H9 (cell line): ENCODE data around the gene PRR30. TPM values are rescaled to one million over a fixed set of nuclear protein-coding genes. Genes with fewer than 3 reads are reported as not detected.
"Not testable (repeated sequence)": the region's sequence is repeated elsewhere in the genome, so short reads cannot be mapped to it uniquely, and the experiment has no call there.

Source experiments
- DNase-seq: peaks from one replicate; pipeline ENCODE4 v3.0.0-alpha.2; 2017
- H2AFZ ChIP-seq: one replicate; pipeline ENCODE4 v1.6.1; 2013; ENCODE audit warnings: mild to moderate bottlenecking, low read length, control low read depth, moderate library complexity
- H2AK5ac ChIP-seq: 2 replicates; pipeline ENCODE4 v1.6.1; 2013; ENCODE audit warnings: low read length, control low read depth, mixed read lengths; ENCODE audit not compliant: insufficient read length
- H2BK120ac ChIP-seq: one replicate; pipeline ENCODE4 v1.6.1; 2013; ENCODE audit warnings: low read depth, mild to moderate bottlenecking, low read length, control low read depth, inconsistent platforms; ENCODE audit not compliant: poor library complexity, severe bottlenecking
- H2BK12ac ChIP-seq: 2 replicates; pipeline ENCODE4 v1.6.1; 2013; ENCODE audit warnings: low read length, control low read depth, mixed read lengths, low read depth; ENCODE audit not compliant: insufficient read length
- H2BK15ac ChIP-seq: 2 replicates; pipeline ENCODE4 v1.6.1; 2013; ENCODE audit warnings: low read depth, low read length, control low read depth
- H2BK20ac ChIP-seq: one replicate; pipeline ENCODE4 v1.6.1; 2013; ENCODE audit warnings: low read depth, mild to moderate bottlenecking, low read length, control low read depth, inconsistent platforms; ENCODE audit not compliant: poor library complexity, severe bottlenecking
- H2BK5ac ChIP-seq: 2 replicates; pipeline ENCODE4 v1.6.1; 2013; ENCODE audit warnings: low read length, control low read depth, mixed read lengths; ENCODE audit not compliant: insufficient read length
- H3K14ac ChIP-seq: 2 replicates; pipeline ENCODE4 v1.6.1; 2013; ENCODE audit warnings: low read length, control low read depth; ENCODE audit not compliant: insufficient read depth
- H3K18ac ChIP-seq: 2 replicates; pipeline ENCODE4 v1.6.1; 2013; ENCODE audit warnings: low read depth, mild to moderate bottlenecking, mixed read lengths, low read length, control low read depth; ENCODE audit not compliant: insufficient read length
- H3K23ac ChIP-seq: 2 replicates; pipeline ENCODE4 v1.6.1; 2013; ENCODE audit warnings: low read length, control low read depth, mixed read lengths, low read depth; ENCODE audit not compliant: insufficient read length
- H3K23me2 ChIP-seq: 2 replicates; pipeline ENCODE4 v1.6.1; 2013; ENCODE audit warnings: low read depth, mild to moderate bottlenecking, mixed read lengths, low read length, control low read depth; ENCODE audit not compliant: insufficient read length, poor library complexity, severe bottlenecking
- H3K27ac ChIP-seq: 2 replicates; pipeline ENCODE4 v1.5.1; 2013; ENCODE audit warnings: low read length, control low read depth, mixed read lengths, low read depth; ENCODE audit not compliant: insufficient read length
- H3K27me3 ChIP-seq: 2 replicates; pipeline ENCODE4 v1.6.1; 2013; ENCODE audit warnings: low read length, control low read depth, inconsistent platforms; ENCODE audit not compliant: insufficient read depth
- H3K4ac ChIP-seq: 2 replicates; pipeline ENCODE4 v1.6.1; 2013; ENCODE audit warnings: low read depth, mild to moderate bottlenecking, control low read depth, inconsistent platforms, low read length, moderate library complexity
- H3K4me1 ChIP-seq: 2 replicates; pipeline ENCODE4 v1.6.1; 2013; ENCODE audit warnings: low read length, control low read depth, inconsistent platforms; ENCODE audit not compliant: insufficient read depth
- H3K4me2 ChIP-seq: 2 replicates; pipeline ENCODE4 v1.6.1; 2013; ENCODE audit warnings: low read length, control low read depth, mixed read lengths; ENCODE audit not compliant: insufficient read length, insufficient read depth
- H3K56ac ChIP-seq: 2 replicates; pipeline ENCODE4 v1.6.1; 2013; ENCODE audit warnings: low read depth, mild to moderate bottlenecking, mixed read lengths, low read length, control low read depth; ENCODE audit not compliant: insufficient read length
- H3K79me1 ChIP-seq: 2 replicates; pipeline ENCODE4 v1.6.1; 2013; ENCODE audit warnings: low read depth, mild to moderate bottlenecking, moderate library complexity, low read length, control low read depth, inconsistent platforms; ENCODE audit not compliant: insufficient read depth, poor library complexity, severe bottlenecking
- H3K79me2 ChIP-seq: 2 replicates; pipeline ENCODE4 v1.6.1; 2013; ENCODE audit warnings: low read length, control low read depth, inconsistent platforms; ENCODE audit not compliant: insufficient read depth
- H3K9ac ChIP-seq: 2 replicates; pipeline ENCODE4 v1.6.1; 2013; ENCODE audit warnings: low read length, control low read depth, mixed read lengths; ENCODE audit not compliant: insufficient read length; ENCODE audit errors: extremely low read depth
- H3K9me3 ChIP-seq: one replicate; pipeline ENCODE4 v1.6.1; 2013; ENCODE audit warnings: low read depth, low read length, inconsistent platforms; ENCODE audit not compliant: control insufficient read depth
- H3T11ph ChIP-seq: one replicate; pipeline ENCODE4 v1.6.1; 2013; ENCODE audit warnings: mild to moderate bottlenecking, low read length, control low read depth, inconsistent platforms
- H4K20me1 ChIP-seq: one replicate; pipeline ENCODE4 v1.6.1; 2013; ENCODE audit not compliant: control insufficient read depth, insufficient read length, insufficient read depth
- H4K5ac ChIP-seq: 2 replicates; pipeline ENCODE4 v1.6.1; 2013; ENCODE audit warnings: low read depth, mild to moderate bottlenecking, mixed read lengths, low read length, control low read depth; ENCODE audit not compliant: insufficient read length
- H4K8ac ChIP-seq: replicated peaks from 2 replicates; pipeline ENCODE4 v1.6.1; 2013; ENCODE audit warnings: low read length, control low read depth, mixed read lengths, low read depth; ENCODE audit not compliant: insufficient read length
- H4K91ac ChIP-seq: 2 replicates; pipeline ENCODE4 v1.6.1; 2013; ENCODE audit warnings: low read depth, mild to moderate bottlenecking, moderate library complexity, mixed read lengths, low read length, control low read depth; ENCODE audit not compliant: insufficient read length
- H3K27ac Mint-ChIP-seq, 3 experiments: 2 replicates in 2 of 3; 3 replicates in 1 of 3; pipeline ENCODE4 v1.8.0; 2020 to 2021; ENCODE audit warnings: mixed read lengths in 3 of 3, mild to moderate bottlenecking in 1 of 3, moderate library complexity in 1 of 3
- H3K27me3 Mint-ChIP-seq: 2 replicates; pipeline ENCODE4 v1.8.0; 2021; ENCODE audit warnings: low read depth, mild to moderate bottlenecking, moderate library complexity, mixed read lengths
- H3K36me3 Mint-ChIP-seq, 3 experiments: 2 replicates in 2 of 3; 3 replicates in 1 of 3; pipeline ENCODE4 v1.8.0; 2020 to 2021; ENCODE audit warnings: low read depth in 3 of 3, mixed read lengths in 3 of 3; ENCODE audit not compliant: insufficient read depth in 1 of 3
- H3K4me1 Mint-ChIP-seq, 2 experiments: 2 replicates each; pipeline ENCODE4 v1.8.0; 2020; ENCODE audit warnings: mixed read lengths in 2 of 2
- H3K4me3 Mint-ChIP-seq, 2 experiments: 2 replicates in 1 of 2; 3 replicates in 1 of 2; pipeline ENCODE4 v1.8.0; 2020 to 2021; ENCODE audit warnings: mild to moderate bottlenecking in 2 of 2, mixed read lengths in 2 of 2, moderate library complexity in 1 of 2
- H3K9me3 Mint-ChIP-seq, 2 experiments: 2 replicates in 1 of 2; 3 replicates in 1 of 2; pipeline ENCODE4 v1.8.0; 2020; ENCODE audit warnings: mild to moderate bottlenecking in 2 of 2, mixed read lengths in 2 of 2, moderate library complexity in 1 of 2
- CTCF ChIP-seq: fragments of 200-600 bp; sonication (generic); conservative IDR thresholded peaks from 3 replicates; pipeline ENCODE4 v1.8.0; 2021; ENCODE audit warnings: antibody characterized with exemption, mild to moderate bottlenecking
- WGBS: extraction: QIAGEN DNeasy Blood & Tissue Kit; methylation state at CpG from one replicate; pipeline ENCODE4 v1.1.7; 2013; ENCODE audit warnings: missing lambda C conversion rate, low lambda C conversion rate, mixed read lengths; ENCODE audit not compliant: insufficient read length; ENCODE audit errors: extremely low coverage; 5-methylcytosine and 5-hydroxymethylcytosine counted together
- total RNA-seq: library from RNA; stranded (reverse); gene quantifications from 2 replicates; pipeline ENCODE4 v1.2.1, GENCODE V29; 2021

PRR30 gene
- total RNA-seq, 1 experiment from 2014 or later: not detected

GRCh38 chr2:27177441-27178351 is 38.5 kb upstream of the PRR30 start:
- H3K4me3 Mint-ChIP-seq: no peak overlapping the region
- H3K56ac ChIP-seq: no peak overlapping the region
- no peak overlapping the region for H3K18ac ChIP-seq
- H3K27me3 ChIP-seq: no peaks in the 10 kb centered on the region
- WGBS: no CpG with 5 or more reads among the region's 15 CpGs
- no peak overlapping the region for H3K27ac ChIP-seq
- H3K4me1 Mint-ChIP-seq: peaks cover 0 to 3% of the 10 kb centered on the region in 2 experiments; a peak in 1 of 4 replicates
- no peak overlapping the region for H3T11ph ChIP-seq
- no peak overlapping the region for H3K23ac ChIP-seq
- no peaks in the 10 kb centered on the region for H3K9me3 ChIP-seq
- H3K27me3 Mint-ChIP-seq: peaks cover 11% of the 10 kb centered on the region
- H3K27ac Mint-ChIP-seq: no peak overlapping the region
- no peaks in the 10 kb centered on the region for H3K79me2 ChIP-seq
- H2BK5ac ChIP-seq: no peak overlapping the region
- H2AK5ac ChIP-seq: no peak overlapping the region
- no peak for TF ChIP-seq CTCF
- no peak overlapping the region for H3K4ac ChIP-seq
- H4K91ac ChIP-seq: no peak overlapping the region
- no peak overlapping the region for H4K5ac ChIP-seq
- no peaks in the 10 kb centered on the region for H4K20me1 ChIP-seq
- no peaks in the 10 kb centered on the region for H3K36me3 Mint-ChIP-seq
- H3K14ac ChIP-seq: no peak overlapping the region
- no peaks in the 10 kb centered on the region for H3K9me3 Mint-ChIP-seq
- H2BK120ac ChIP-seq: no peak overlapping the region
- no peak overlapping the region for H2BK15ac ChIP-seq
- H3K23me2 ChIP-seq: no peaks in the 10 kb centered on the region
- H3K79me1 ChIP-seq: no peaks in the 10 kb centered on the region
- no peak overlapping the region for H3K9ac ChIP-seq
- no peaks in the 10 kb centered on the region for H3K4me1 ChIP-seq
- H2BK20ac ChIP-seq: no peak overlapping the region
- H4K8ac ChIP-seq: no peak overlapping the region
- no peak overlapping the region for H3K4me2 ChIP-seq
- no peak for DNase-seq
- no peak overlapping the region for H2AFZ ChIP-seq
- H2BK12ac ChIP-seq: no peak overlapping the region

GRCh38 chr2:27175781-27176180 is 36.6 kb upstream of the PRR30 start:
- H3K36me3 Mint-ChIP-seq, H3K79me1 ChIP-seq: not testable (repeated sequence)

More at GRCh38 chr2:27175781-27176180, 36.6 kb upstream of the PRR30 start:
- H3K27ac ChIP-seq, H3K23me2 ChIP-seq, H3K4me2 ChIP-seq, H2BK5ac ChIP-seq, H2BK20ac ChIP-seq, H2AK5ac ChIP-seq, H3K27me3 ChIP-seq, H3K79me2 ChIP-seq, H3K9me3 Mint-ChIP-seq, H2AFZ ChIP-seq, H2BK12ac ChIP-seq, DNase-seq, H3K9me3 ChIP-seq, H3K9ac ChIP-seq, H3K4me1 ChIP-seq, H3K18ac ChIP-seq, H3K4me3 Mint-ChIP-seq, H3K4me1 Mint-ChIP-seq, H2BK15ac ChIP-seq, H3K27ac Mint-ChIP-seq, H4K8ac ChIP-seq, H4K91ac ChIP-seq, H3K56ac ChIP-seq, H2BK120ac ChIP-seq, H4K5ac ChIP-seq, H4K20me1 ChIP-seq, H3K23ac ChIP-seq, H3K4ac ChIP-seq, H3K14ac ChIP-seq, H3T11ph ChIP-seq: not testable (repeated sequence)
- WGBS: no CpG with 5 or more reads among the region's 4 CpGs
- H3K27me3 Mint-ChIP-seq: peaks cover 12% of the 10 kb centered on the region
